ENCODE data around the gene IER5. TPM values are rescaled to one million over a fixed set of nuclear protein-coding genes. Genes with fewer than 3 reads are reported as not detected.

Gene IER5
- total RNA-seq, 1 donor, result 17.4 TPM

DNA sequence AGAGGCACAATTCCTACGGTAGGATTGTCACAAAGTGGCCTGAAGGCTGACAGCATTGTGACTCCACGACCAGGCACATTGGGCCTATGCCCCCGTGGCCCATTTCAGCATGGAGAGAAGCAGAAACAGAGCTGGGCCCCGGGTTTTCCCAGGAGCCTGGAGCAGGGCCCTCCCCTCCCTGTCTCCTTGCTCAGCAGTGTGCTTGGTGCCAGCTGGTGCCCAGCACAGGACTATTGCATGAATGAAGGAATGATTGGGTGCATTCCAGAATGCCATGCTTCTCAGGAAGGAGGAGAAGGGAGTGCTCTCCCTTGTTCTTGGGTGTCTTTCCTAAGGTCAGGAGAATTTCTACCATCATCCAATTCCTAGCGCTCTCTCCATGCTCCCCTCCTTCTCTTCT, 33.7 kb downstream of the IER5 start:
- H3K9me3 ChIP-seq (ENCODE audit: low read depth, low read length), result no peaks in the 10 kb centered on the region
- peaks cover 8% of the 10 kb centered on the region for H3K4me1 ChIP-seq (ENCODE audit: insufficient read depth, low read length)
- no peak overlapping the region for H3K27ac ChIP-seq (ENCODE audit: low read depth, low read length)
- no peak overlapping the region for H3K4me3 ChIP-seq (ENCODE audit: insufficient read depth, low read length)
- no peaks in the 10 kb centered on the region for H4K20me1 ChIP-seq (ENCODE audit: insufficient read depth, low read length)
- H3K27me3 ChIP-seq (ENCODE audit: insufficient read depth, low read length), result no peaks in the 10 kb centered on the region
- H3K4me2 ChIP-seq (ENCODE audit: insufficient read depth, low read length), result no peak overlapping the region
- H2AFZ ChIP-seq (ENCODE audit: low read length), result no peak overlapping the region
- TF ChIP-seq, protein P1, sequence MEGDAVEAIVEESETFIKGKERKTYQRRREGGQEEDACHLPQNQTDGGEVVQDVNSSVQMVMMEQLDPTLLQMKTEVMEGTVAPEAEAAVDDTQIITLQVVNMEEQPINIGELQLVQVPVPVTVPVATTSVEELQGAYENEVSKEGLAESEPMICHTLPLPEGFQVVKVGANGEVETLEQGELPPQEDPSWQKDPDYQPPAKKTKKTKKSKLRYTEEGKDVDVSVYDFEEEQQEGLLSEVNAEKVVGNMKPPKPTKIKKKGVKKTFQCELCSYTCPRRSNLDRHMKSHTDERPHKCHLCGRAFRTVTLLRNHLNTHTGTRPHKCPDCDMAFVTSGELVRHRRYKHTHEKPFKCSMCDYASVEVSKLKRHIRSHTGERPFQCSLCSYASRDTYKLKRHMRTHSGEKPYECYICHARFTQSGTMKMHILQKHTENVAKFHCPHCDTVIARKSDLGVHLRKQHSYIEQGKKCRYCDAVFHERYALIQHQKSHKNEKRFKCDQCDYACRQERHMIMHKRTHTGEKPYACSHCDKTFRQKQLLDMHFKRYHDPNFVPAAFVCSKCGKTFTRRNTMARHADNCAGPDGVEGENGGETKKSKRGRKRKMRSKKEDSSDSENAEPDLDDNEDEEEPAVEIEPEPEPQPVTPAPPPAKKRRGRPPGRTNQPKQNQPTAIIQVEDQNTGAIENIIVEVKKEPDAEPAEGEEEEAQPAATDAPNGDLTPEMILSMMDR (IDR thresholded peaks at IDR 0.05; ENCODE audit: extremely low read depth, low read depth, low read length), result no peak
- no peaks in the 10 kb centered on the region for H3K79me2 ChIP-seq (ENCODE audit: insufficient read depth, low read length)
- no peak for DNase-seq (ENCODE audit: insufficient read length, low spot score, missing footprints)
- no peaks in the 10 kb centered on the region for H3K36me3 ChIP-seq (ENCODE audit: insufficient read depth, low read length)

DNA sequence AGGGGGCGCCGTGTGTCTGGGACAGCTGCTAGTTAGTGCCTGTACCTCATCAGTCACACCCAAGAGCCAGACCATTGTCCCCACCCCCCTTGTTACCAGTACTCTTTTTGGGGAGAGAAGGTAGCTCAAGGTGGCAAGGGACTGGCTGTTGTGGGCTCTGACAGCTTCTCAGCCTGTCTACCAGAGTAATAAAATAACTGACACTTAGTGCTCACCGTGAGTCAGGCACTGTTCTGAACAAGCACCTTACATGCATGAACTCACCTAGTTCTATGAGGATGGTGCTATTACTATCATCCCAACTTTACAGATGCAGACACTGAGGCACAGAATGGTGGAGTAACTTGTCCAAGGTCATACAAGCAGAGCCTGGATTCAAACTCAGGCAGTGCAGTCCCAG, 34.7 kb downstream of the IER5 start:
- DNase-seq (ENCODE audit: insufficient read length, low spot score, missing footprints), result no peak
- Histone ChIP-seq H3K4me1 (ENCODE audit: insufficient read depth, low read length) (no peaks in the 10 kb centered on the region), H3K27ac (ENCODE audit: low read depth, low read length) (no peak overlapping the region), H3K27me3 (ENCODE audit: insufficient read depth, low read length) (no peaks in the 10 kb centered on the region), H2AFZ (ENCODE audit: low read length) (no peak overlapping the region), H3K36me3 (ENCODE audit: insufficient read depth, low read length) (no peaks in the 10 kb centered on the region), H3K4me3 (ENCODE audit: insufficient read depth, low read length) (no peak overlapping the region), H3K9me3 (ENCODE audit: low read depth, low read length) (no peaks in the 10 kb centered on the region), H3K4me2 (ENCODE audit: insufficient read depth, low read length) (no peak overlapping the region), H4K20me1 (ENCODE audit: insufficient read depth, low read length) (no peaks in the 10 kb centered on the region), H3K79me2 (ENCODE audit: insufficient read depth, low read length) (no peaks in the 10 kb centered on the region)
- TF ChIP-seq, protein P1 (IDR thresholded peaks at IDR 0.05; ENCODE audit: extremely low read depth, low read depth, low read length), result no peak

DNA sequence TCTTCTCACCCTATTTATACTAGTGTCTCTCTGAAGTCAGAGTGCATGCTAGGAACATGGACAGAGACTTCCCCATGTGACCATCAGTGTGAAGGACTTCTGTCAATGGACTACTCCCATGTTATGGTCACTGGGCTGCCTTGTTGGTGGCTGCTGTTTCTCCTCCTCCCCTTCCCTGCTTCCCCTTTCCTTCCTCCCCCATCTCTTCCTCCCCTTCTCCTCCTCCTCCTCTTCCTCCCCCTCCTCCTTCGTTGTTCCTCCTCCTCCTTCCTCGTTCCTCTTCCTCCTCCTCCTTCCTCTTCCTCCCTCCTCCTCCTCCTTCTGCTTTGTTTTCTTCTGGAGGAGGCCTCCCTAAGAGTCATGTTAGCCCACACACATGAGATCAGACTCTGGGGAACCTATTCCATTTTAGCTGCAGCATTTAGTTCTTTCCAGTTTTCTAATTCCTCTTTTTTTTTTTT, 35.8 kb downstream of the IER5 start:
- DNase-seq (ENCODE audit: insufficient read length, low spot score, missing footprints), result peak; percentile 51
- no peaks in the 10 kb centered on the region for H3K79me2 ChIP-seq (ENCODE audit: insufficient read depth, low read length)
- TF ChIP-seq, protein P1 (IDR thresholded peaks at IDR 0.05; ENCODE audit: extremely low read depth, low read depth, low read length), result no peak
- H3K27ac ChIP-seq (ENCODE audit: low read depth, low read length), result no peak overlapping the region
- no peaks in the 10 kb centered on the region for H3K36me3 ChIP-seq (ENCODE audit: insufficient read depth, low read length)
- no peak overlapping the region for H2AFZ ChIP-seq (ENCODE audit: low read length)
- H3K9me3 ChIP-seq (ENCODE audit: low read depth, low read length), result no peaks in the 10 kb centered on the region
- H3K4me3 ChIP-seq (ENCODE audit: insufficient read depth, low read length), result no peak overlapping the region
- H3K4me1 ChIP-seq (ENCODE audit: insufficient read depth, low read length), result no peaks in the 10 kb centered on the region
- H3K27me3 ChIP-seq (ENCODE audit: insufficient read depth, low read length), result no peaks in the 10 kb centered on the region
- no peaks in the 10 kb centered on the region for H4K20me1 ChIP-seq (ENCODE audit: insufficient read depth, low read length)
- H3K4me2 ChIP-seq (ENCODE audit: insufficient read depth, low read length), result no peak overlapping the region

DNA sequence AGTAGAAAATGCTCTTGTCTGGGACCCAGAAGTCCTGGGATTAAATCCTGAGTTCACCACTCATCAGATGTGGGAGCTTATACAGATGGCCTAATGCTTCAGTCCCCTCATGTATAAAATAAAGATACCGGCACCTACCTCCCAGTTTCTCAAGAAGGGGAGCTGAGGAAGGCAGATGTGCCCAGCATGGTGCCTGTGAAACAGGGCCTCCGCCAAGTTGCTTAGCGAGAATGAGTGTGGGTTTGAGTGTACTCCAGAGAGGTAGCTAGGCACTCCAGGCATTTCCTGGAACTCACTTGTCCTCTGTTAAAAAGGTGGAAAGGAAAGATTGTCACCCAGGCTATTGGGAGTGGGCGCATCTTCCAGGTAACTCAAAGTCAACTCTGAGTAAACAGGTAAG, 37.8 kb downstream of the IER5 start:
- Histone ChIP-seq H3K27me3 (ENCODE audit: insufficient read depth, low read length) (no peaks in the 10 kb centered on the region), H3K27ac (ENCODE audit: low read depth, low read length) (no peak overlapping the region), H4K20me1 (ENCODE audit: insufficient read depth, low read length) (no peaks in the 10 kb centered on the region), H3K36me3 (ENCODE audit: insufficient read depth, low read length) (no peaks in the 10 kb centered on the region), H3K4me1 (ENCODE audit: insufficient read depth, low read length) (no peaks in the 10 kb centered on the region), H3K4me3 (ENCODE audit: insufficient read depth, low read length) (no peak overlapping the region), H2AFZ (ENCODE audit: low read length) (no peak overlapping the region), H3K4me2 (ENCODE audit: insufficient read depth, low read length) (no peak overlapping the region), H3K9me3 (ENCODE audit: low read depth, low read length) (no peaks in the 10 kb centered on the region), H3K79me2 (ENCODE audit: insufficient read depth, low read length) (no peaks in the 10 kb centered on the region)
- no peak for DNase-seq (ENCODE audit: insufficient read length, low spot score, missing footprints)
- TF ChIP-seq, protein P1 (IDR thresholded peaks at IDR 0.05; ENCODE audit: extremely low read depth, low read depth, low read length), result no peak
